ENCODE data around the gene RB1. TPM values are rescaled to one million over a fixed set of nuclear protein-coding genes. Genes with fewer than 3 reads are reported as not detected.

RB1 gene
- total and polyA plus RNA-seq, 2 donors (not counting 1 experiment from before 2014, with no cell fraction given) = 24.0 to 70.4 TPM

GRCh38 chr13:48386816-48387215 is 83.3 kb downstream of the RB1 start:
- Mint-ChIP-seq H3K27ac (no peak overlapping the region), H3K9me3 (ENCODE audit: insufficient read depth) (peaks cover 2% of the 10 kb centered on the region), H3K4me3 (no peak overlapping the region), H3K27me3 (no peaks in the 10 kb centered on the region), H3K4me1 (no peaks in the 10 kb centered on the region)
- no peak overlapping the region for H2AFZ ChIP-seq (ENCODE audit: insufficient read depth, low read depth, low read length, poor library complexity, severe bottlenecking)
- ChIA-PET CTCF (interaction anchor here (0.8 to 1.5 kb wide), 2 partner anchors 192 to 196 kb away, joined by 3 read pairs; no protein-coding TSS in a partner anchor), POLR2A (no interaction called here)
- no peak for DNase-seq
- TF ChIP-seq EZH2 (IDR thresholded peaks at IDR 0.05; ENCODE audit: borderline replicate concordance, insufficient read depth, low read depth, low read length, poor library complexity, severe bottlenecking) (no peak), CTCF (IDR thresholded peaks at IDR 0.05) (no peak)
- peaks cover 2 to 6% (median 3%) of the 10 kb centered on the region in 3 donors for H3K9me3 ChIP-seq (ENCODE audit: control extremely low read depth in 1 of 3, control insufficient read depth in 2 of 3, insufficient read depth in 1 of 3, low read length in 2 of 3)
- H3K27ac ChIP-seq (ENCODE audit: low read length in 2 of 2) = no peak overlapping the region
- no peak overlapping the region for H3K9ac ChIP-seq (ENCODE audit: low read length)
- no CpG with 5 or more reads among the region's 8 CpGs for WGBS (ENCODE audit: insufficient coverage)
- peaks cover 3% of the 10 kb centered on the region for H3K79me2 ChIP-seq (ENCODE audit: control insufficient read depth, insufficient read depth, low read length)
- ATAC-seq (ENCODE audit: low read depth) = no peak
- H3K36me3 ChIP-seq (replicated peaks in 1 of 2; ENCODE audit: control extremely low read depth in 1 of 2, control insufficient read depth in 1 of 2, extremely low read depth in 1 of 2, insufficient read depth in 2 of 2, low read length in 1 of 2) = peaks cover 10 to 32% of the 10 kb centered on the region in 2 experiments
- H3K27me3 ChIP-seq (replicated peaks in 1 of 4; ENCODE audit: control extremely low read depth in 1 of 4, control insufficient read depth in 3 of 4, insufficient read depth in 4 of 4, low read length in 3 of 4) = no peaks in the 10 kb centered on the region
- H3K4me2 ChIP-seq (replicated peaks; ENCODE audit: low read depth, low read length, poor library complexity, severe bottlenecking) = no peak overlapping the region
- intact Hi-C loops (cut with micrococcal nuclease) = loop anchor here (10.0 kb wide), 1 partner anchor 52 kb away; no protein-coding TSS in a partner anchor
- H4K20me1 ChIP-seq (ENCODE audit: control insufficient read depth, insufficient read depth, low read length, poor library complexity, severe bottlenecking) = peaks cover 8% of the 10 kb centered on the region
- no peaks in the 10 kb centered on the region for H3K4me1 ChIP-seq (ENCODE audit: control insufficient read depth in 2 of 2, insufficient read depth in 2 of 2, low read length in 2 of 2)
- no peak overlapping the region for H3K4me3 ChIP-seq (ENCODE audit: control extremely low read depth in 1 of 5, extremely low read depth in 1 of 5, insufficient read depth in 1 of 5, low read depth in 2 of 5, low read length in 4 of 5)

GRCh38 chr13:48391257-48391656 is 87.7 kb downstream of the RB1 start:
- Histone ChIP-seq H3K9me3 (ENCODE audit: control extremely low read depth in 1 of 3, control insufficient read depth in 2 of 3, insufficient read depth in 1 of 3, low read length in 2 of 3) (peaks cover 3 to 17% (median 4%) of the 10 kb centered on the region in 3 donors), H3K4me3 (ENCODE audit: control extremely low read depth in 1 of 5, extremely low read depth in 1 of 5, insufficient read depth in 1 of 5, low read depth in 2 of 5, low read length in 4 of 5) (no peak overlapping the region), H3K4me1 (ENCODE audit: control insufficient read depth in 2 of 2, insufficient read depth in 2 of 2, low read length in 2 of 2) (no peaks in the 10 kb centered on the region), H3K36me3 (replicated peaks in 1 of 2; ENCODE audit: control extremely low read depth in 1 of 2, control insufficient read depth in 1 of 2, extremely low read depth in 1 of 2, insufficient read depth in 2 of 2, low read length in 1 of 2) (peaks cover 11 to 36% of the 10 kb centered on the region in 2 experiments), H2AFZ (ENCODE audit: insufficient read depth, low read depth, low read length, poor library complexity, severe bottlenecking) (no peak overlapping the region), H3K79me2 (ENCODE audit: control insufficient read depth, insufficient read depth, low read length) (peaks cover 3% of the 10 kb centered on the region), H3K27me3 (replicated peaks in 1 of 4; ENCODE audit: control extremely low read depth in 1 of 4, control insufficient read depth in 3 of 4, insufficient read depth in 4 of 4, low read length in 3 of 4) (no peaks in the 10 kb centered on the region), H3K27ac (ENCODE audit: low read length in 2 of 2) (no peak overlapping the region), H3K9ac (ENCODE audit: low read length) (no peak overlapping the region), H3K4me2 (replicated peaks; ENCODE audit: low read depth, low read length, poor library complexity, severe bottlenecking) (no peak overlapping the region), H4K20me1 (ENCODE audit: control insufficient read depth, insufficient read depth, low read length, poor library complexity, severe bottlenecking) (peaks cover 13% of the 10 kb centered on the region)
- TF ChIP-seq EZH2 (IDR thresholded peaks at IDR 0.05; ENCODE audit: borderline replicate concordance, insufficient read depth, low read depth, low read length, poor library complexity, severe bottlenecking) = no peak
- TF ChIP-seq CTCF (IDR thresholded peaks at IDR 0.05) = no peak
- Mint-ChIP-seq H3K9me3 (ENCODE audit: insufficient read depth) (peaks cover 4% of the 10 kb centered on the region), H3K4me1 (no peaks in the 10 kb centered on the region), H3K27me3 (no peaks in the 10 kb centered on the region), H3K27ac (no peak overlapping the region), H3K4me3 (no peak overlapping the region)
- 100% methylated on average over 1 of the region's 3 CpGs for WGBS (ENCODE audit: insufficient coverage)
- ATAC-seq (ENCODE audit: low read depth) (no peak), DNase-seq (no peak)
- intact Hi-C loops (cut with micrococcal nuclease) = no loop called here
- POLR2A ChIA-PET = no interaction called here
- CTCF ChIA-PET = no interaction called here

All from B cell (primary cell).